ENCODE results near the gene ASZ1.

The ASZ1 gene

GRCh38 chr7:117323851-117324711, 103.2 kb downstream of the ASZ1 start:
- Histone ChIP-seq H3K36me3 (ENCODE audit: control insufficient read depth in 4 of 4, insufficient read depth in 4 of 4, low read length in 3 of 4) (no peaks in the 10 kb centered on the region), H3K4me1 (ENCODE audit: control extremely low read depth in 1 of 4, control insufficient read depth in 4 of 4, insufficient read depth in 4 of 4, low read length in 3 of 4) (peaks cover 0 to 25% (median 20%) of the 10 kb centered on the region in 4 experiments), H3K4me3 (ENCODE audit: control insufficient read depth in 1 of 7, extremely low read depth in 1 of 7, insufficient read depth in 4 of 7, low read depth in 2 of 7, low read length in 6 of 7) (peak overlapping the region in 5 of 7 experiments; percentile 19 to 68 (median 46)), H3K27me3 (replicated peaks in 2 of 5; ENCODE audit: control insufficient read depth in 4 of 5, insufficient read depth in 5 of 5, low read length in 4 of 5) (peaks cover 16 to 77% (median 38%) of the 10 kb centered on the region in 5 experiments), H3K27ac (ENCODE audit: insufficient read depth in 1 of 2, low read depth in 1 of 2, low read length in 2 of 2, poor library complexity in 1 of 2, severe bottlenecking in 2 of 2) (no peak overlapping the region), H3K9me3 (ENCODE audit: control extremely low read depth in 1 of 5, control insufficient read depth in 4 of 5, insufficient read depth in 2 of 5, low read depth in 1 of 5, low read length in 4 of 5) (peaks cover 2 to 17% (median 3%) of the 10 kb centered on the region in 5 experiments)
- 1% methylated on average over 43 of the region's 67 CpGs for WGBS (ENCODE audit: insufficient coverage)
- CTCF ChIA-PET: interaction anchor here (1.1 kb wide), 1 partner anchor 10 kb away, joined by 3 read pairs; no protein-coding TSS in a partner anchor
- DNase-seq: peak in 2 of 3 donors; percentile 14 to 21
- POLR2A ChIA-PET: no interaction called here

- CTCF ChIA-PET: no interaction called here
- POLR2A ChIA-PET: no interaction called here
- H3K4me1 ChIP-seq (ENCODE audit: control extremely low read depth in 1 of 4, control insufficient read depth in 4 of 4, insufficient read depth in 4 of 4, low read length in 3 of 4): peaks cover 0 to 25% (median 20%) of the 10 kb centered on the region in 4 experiments
- H3K4me3 ChIP-seq (ENCODE audit: control insufficient read depth in 1 of 7, extremely low read depth in 1 of 7, insufficient read depth in 4 of 7, low read depth in 2 of 7, low read length in 6 of 7): peak overlapping the region in 5 of 7 experiments; percentile 32 to 68 (median 53)
- H3K27me3 ChIP-seq (replicated peaks in 2 of 5; ENCODE audit: control insufficient read depth in 4 of 5, insufficient read depth in 5 of 5, low read length in 4 of 5): peaks cover 18 to 80% (median 38%) of the 10 kb centered on the region in 5 experiments
- H3K27ac ChIP-seq (ENCODE audit: insufficient read depth in 1 of 2, low read depth in 1 of 2, low read length in 2 of 2, poor library complexity in 1 of 2, severe bottlenecking in 2 of 2): no peak overlapping the region
- H3K36me3 ChIP-seq (ENCODE audit: control insufficient read depth in 4 of 4, insufficient read depth in 4 of 4, low read length in 3 of 4): no peaks in the 10 kb centered on the region
- WGBS (ENCODE audit: insufficient coverage): 0% methylated on average over 19 of the region's 25 CpGs
- H3K9me3 ChIP-seq (ENCODE audit: control extremely low read depth in 1 of 5, control insufficient read depth in 4 of 5, insufficient read depth in 2 of 5, low read depth in 1 of 5, low read length in 4 of 5): peaks cover 2 to 17% (median 3%) of the 10 kb centered on the region in 5 experiments
- peak; percentile 14 to 60 (median 40) for DNase-seq
Observed at GRCh38 chr7:117323305-117323850, 103.9 kb downstream of the ASZ1 start.

- Histone ChIP-seq H3K4me1 (ENCODE audit: control extremely low read depth in 1 of 4, control insufficient read depth in 4 of 4, insufficient read depth in 4 of 4, low read length in 3 of 4) (peaks cover 0 to 25% (median 20%) of the 10 kb centered on the region in 4 experiments), H3K4me3 (ENCODE audit: control insufficient read depth in 1 of 7, extremely low read depth in 1 of 7, insufficient read depth in 4 of 7, low read depth in 2 of 7, low read length in 6 of 7) (peak within 1 kb of the TSS in 5 of 7 experiments; percentile 32 to 68 (median 53)), H3K9me3 (ENCODE audit: control extremely low read depth in 1 of 5, control insufficient read depth in 4 of 5, insufficient read depth in 2 of 5, low read depth in 1 of 5, low read length in 4 of 5) (peaks cover 2 to 17% (median 3%) of the 10 kb centered on the region in 5 experiments), H3K36me3 (ENCODE audit: control insufficient read depth in 4 of 4, insufficient read depth in 4 of 4, low read length in 3 of 4) (no peaks in the 10 kb centered on the region), H3K27ac (ENCODE audit: insufficient read depth in 1 of 2, low read depth in 1 of 2, low read length in 2 of 2, poor library complexity in 1 of 2, severe bottlenecking in 2 of 2) (no peak within 1 kb of the TSS), H3K27me3 (replicated peaks in 2 of 5; ENCODE audit: control insufficient read depth in 4 of 5, insufficient read depth in 5 of 5, low read length in 4 of 5) (peaks cover 18 to 83% (median 38%) of the 10 kb centered on the region in 5 experiments)
- peak; percentile 8 to 40 (median 17) for DNase-seq
- CTCF ChIA-PET: no interaction called here
- 1% methylated on average over 58 of the region's 60 CpGs for WGBS (ENCODE audit: insufficient coverage)
- POLR2A ChIA-PET: no interaction called here
Observed at GRCh38 chr7:117322741-117323304, 104.5 kb downstream of the ASZ1 start, which contains the start of gene WNT2. Gene WNT2, minus strand, starts transcription at chr7:117323058. Its CDS starts 69 bp downstream, at chr7:117322989.

DNA sequence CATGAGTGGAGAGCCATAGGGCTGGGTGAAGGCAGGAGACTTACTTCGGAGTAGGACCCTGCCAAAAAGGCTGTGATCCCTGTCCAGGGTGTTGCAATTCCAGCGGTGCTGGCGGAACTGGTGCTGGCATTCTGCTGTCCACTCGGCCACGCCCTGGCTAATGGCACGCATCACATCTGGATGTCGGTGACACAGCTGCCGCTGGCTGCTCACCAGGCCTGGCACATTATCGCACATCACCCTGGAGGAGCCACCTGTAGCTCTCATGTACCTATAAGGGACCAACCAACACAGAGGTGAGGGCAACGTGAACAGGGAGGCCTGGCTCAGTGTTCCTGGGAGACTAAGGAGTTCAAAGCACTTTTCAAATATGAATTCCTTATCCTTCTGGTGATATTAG, 106.8 kb downstream of the ASZ1 start:
- Histone ChIP-seq H3K9me3 (ENCODE audit: control extremely low read depth in 1 of 5, control insufficient read depth in 4 of 5, insufficient read depth in 2 of 5, low read depth in 1 of 5, low read length in 4 of 5) (peaks cover 0 to 2% (median 0%) of the 10 kb centered on the region in 5 experiments), H3K27me3 (replicated peaks in 2 of 5; ENCODE audit: control insufficient read depth in 4 of 5, insufficient read depth in 5 of 5, low read length in 4 of 5) (peaks cover 19 to 68% (median 34%) of the 10 kb centered on the region in 5 experiments), H3K36me3 (ENCODE audit: control insufficient read depth in 4 of 4, insufficient read depth in 4 of 4, low read length in 3 of 4) (no peaks in the 10 kb centered on the region), H3K4me1 (ENCODE audit: control extremely low read depth in 1 of 4, control insufficient read depth in 4 of 4, insufficient read depth in 4 of 4, low read length in 3 of 4) (peaks cover 0 to 25% (median 20%) of the 10 kb centered on the region in 4 experiments), H3K4me3 (ENCODE audit: control insufficient read depth in 1 of 7, extremely low read depth in 1 of 7, insufficient read depth in 4 of 7, low read depth in 2 of 7, low read length in 6 of 7) (no peak overlapping the region), H3K27ac (ENCODE audit: insufficient read depth in 1 of 2, low read depth in 1 of 2, low read length in 2 of 2, poor library complexity in 1 of 2, severe bottlenecking in 2 of 2) (no peak overlapping the region)
- ChIA-PET POLR2A (no interaction called here), CTCF (no interaction called here)
- WGBS (ENCODE audit: insufficient coverage): 92% methylated on average over 10 of the region's 10 CpGs
- DNase-seq: no peak

DNA sequence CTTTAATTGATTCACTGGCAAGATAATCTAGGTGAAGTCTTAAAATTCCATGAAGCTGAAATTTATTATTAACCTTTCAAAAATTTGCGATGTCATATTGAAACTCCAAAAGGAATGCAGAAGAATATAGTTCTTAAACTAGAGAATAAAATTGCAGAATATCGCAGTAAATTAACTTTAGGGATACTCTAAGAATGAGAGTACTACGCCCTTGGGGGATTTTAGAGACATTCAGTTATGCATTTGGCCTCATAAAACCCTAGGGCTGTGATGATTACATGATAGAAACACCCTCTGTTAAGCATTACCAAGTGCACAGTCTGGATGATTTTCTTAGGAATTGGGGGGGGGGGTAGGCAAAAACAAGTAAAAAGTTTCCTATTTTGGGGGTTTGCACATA, 108.1 kb downstream of the ASZ1 start:
- WGBS (ENCODE audit: insufficient coverage): 100% methylated on average over 2 of the region's 3 CpGs
- POLR2A ChIA-PET: no interaction called here
- Histone ChIP-seq H3K4me3 (ENCODE audit: control insufficient read depth in 1 of 7, extremely low read depth in 1 of 7, insufficient read depth in 4 of 7, low read depth in 2 of 7, low read length in 6 of 7) (no peak overlapping the region), H3K9me3 (ENCODE audit: control extremely low read depth in 1 of 5, control insufficient read depth in 4 of 5, insufficient read depth in 2 of 5, low read depth in 1 of 5, low read length in 4 of 5) (no peaks in the 10 kb centered on the region), H3K27ac (ENCODE audit: insufficient read depth in 1 of 2, low read depth in 1 of 2, low read length in 2 of 2, poor library complexity in 1 of 2, severe bottlenecking in 2 of 2) (no peak overlapping the region), H3K4me1 (ENCODE audit: control extremely low read depth in 1 of 4, control insufficient read depth in 4 of 4, insufficient read depth in 4 of 4, low read length in 3 of 4) (peaks cover 0 to 19% (median 16%) of the 10 kb centered on the region in 4 experiments), H3K27me3 (replicated peaks in 2 of 5; ENCODE audit: control insufficient read depth in 4 of 5, insufficient read depth in 5 of 5, low read length in 4 of 5) (peaks cover 11 to 54% (median 32%) of the 10 kb centered on the region in 5 experiments), H3K36me3 (ENCODE audit: control insufficient read depth in 4 of 4, insufficient read depth in 4 of 4, low read length in 3 of 4) (no peaks in the 10 kb centered on the region)
- DNase-seq: no peak
- CTCF ChIA-PET: no interaction called here

- ChIA-PET POLR2A (no interaction called here), CTCF (no interaction called here)
- no peaks in the 10 kb centered on the region for H3K36me3 ChIP-seq (ENCODE audit: control insufficient read depth in 4 of 4, insufficient read depth in 4 of 4, low read length in 3 of 4)
- H3K27me3 ChIP-seq (replicated peaks in 2 of 5; ENCODE audit: control insufficient read depth in 4 of 5, insufficient read depth in 5 of 5, low read length in 4 of 5): peaks cover 0 to 10% (median 5%) of the 10 kb centered on the region in 5 experiments
- H3K9me3 ChIP-seq (ENCODE audit: control extremely low read depth in 1 of 5, control insufficient read depth in 4 of 5, insufficient read depth in 2 of 5, low read depth in 1 of 5, low read length in 4 of 5): no peaks in the 10 kb centered on the region
- no peak overlapping the region for H3K27ac ChIP-seq (ENCODE audit: insufficient read depth in 1 of 2, low read depth in 1 of 2, low read length in 2 of 2, poor library complexity in 1 of 2, severe bottlenecking in 2 of 2)
- no peak for DNase-seq
- no peaks in the 10 kb centered on the region for H3K4me1 ChIP-seq (ENCODE audit: control extremely low read depth in 1 of 4, control insufficient read depth in 4 of 4, insufficient read depth in 4 of 4, low read length in 3 of 4)
- no peak overlapping the region for H3K4me3 ChIP-seq (ENCODE audit: control insufficient read depth in 1 of 7, extremely low read depth in 1 of 7, insufficient read depth in 4 of 7, low read depth in 2 of 7, low read length in 6 of 7)
Observed at GRCh38 chr7:117313582-117313981, 113.7 kb downstream of the ASZ1 start.

Data from common myeloid progenitor, CD34-positive (primary cell).